HG02588 (cell line): ENCODE results near the gene ARHGAP42.

ENCODE experiments used
- ATAC-seq: cut with Tn5 transposase; IDR thresholded peaks from one replicate; pipeline ENCODE4 v1.9.1; 2021; ENCODE audit warnings: mild to moderate bottlenecking, moderate library complexity; ENCODE audit not compliant: unreplicated experiment

ARHGAP42 gene

DNA sequence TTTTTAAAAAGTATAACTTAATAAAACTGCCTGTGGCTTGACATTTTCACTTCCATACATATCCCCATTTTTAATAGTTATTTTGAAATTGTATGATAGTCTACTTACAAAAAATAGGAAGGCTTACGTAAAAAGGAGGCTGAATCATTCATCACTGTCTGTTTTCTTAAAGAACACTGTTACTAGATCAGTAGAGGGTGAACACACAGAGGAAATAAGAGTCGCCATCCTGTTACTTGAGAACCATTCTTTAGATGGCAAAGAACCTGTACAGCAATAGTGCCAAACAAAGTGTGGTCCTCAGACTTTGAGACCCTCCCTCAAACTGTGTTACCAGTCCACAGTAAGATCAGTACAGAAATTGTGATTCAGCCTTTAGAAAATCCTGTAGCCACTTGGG lies 261.8 kb downstream of the ARHGAP42 start:
- ATAC-seq: no peak

DNA sequence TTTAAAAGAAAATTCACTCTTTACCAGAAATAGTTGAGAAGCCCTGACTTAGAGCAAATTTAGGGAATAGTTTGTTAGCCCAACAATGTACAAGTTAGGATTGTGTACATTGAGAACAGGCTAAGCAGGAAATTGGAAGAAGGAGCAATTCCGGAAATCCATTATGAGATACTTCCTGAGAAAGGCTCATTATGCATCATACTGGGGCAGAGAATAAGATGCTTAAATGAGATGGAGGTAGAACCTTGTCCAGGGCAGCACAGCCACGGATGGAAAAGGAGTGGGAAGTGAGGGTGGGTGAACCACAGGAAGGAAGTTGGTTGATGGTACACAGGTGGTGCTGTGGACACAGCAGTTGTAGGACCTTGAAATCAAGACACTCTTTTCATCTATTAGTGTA lies 262.4 kb downstream of the ARHGAP42 start:
- no peak for ATAC-seq

- no peak for ATAC-seq
Observed at GRCh38 chr11:100955318-100955717, 268.2 kb downstream of the ARHGAP42 start.

DNA sequence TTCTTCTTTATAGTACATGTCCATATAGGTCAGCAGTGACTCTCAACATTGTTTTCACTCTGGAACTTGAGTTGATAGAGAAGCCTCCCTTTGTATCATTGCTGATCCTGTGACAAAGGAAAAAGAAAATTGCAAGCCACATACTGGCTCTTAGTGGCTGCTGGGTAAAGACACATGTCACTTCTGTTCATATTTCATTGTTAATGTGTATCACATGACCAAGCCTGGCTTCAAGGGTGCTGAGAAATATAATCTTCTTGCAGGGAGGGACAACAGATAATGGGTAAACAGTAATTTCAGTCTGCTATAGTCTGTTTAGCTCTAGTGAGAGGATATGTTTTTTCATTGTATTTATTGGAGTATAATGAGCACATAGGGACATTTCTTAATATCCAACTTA lies 269.3 kb downstream of the ARHGAP42 start:
- ATAC-seq: no peak

- no peak for ATAC-seq
Observed at GRCh38 chr11:100957499-100957898, 270.4 kb downstream of the ARHGAP42 start.

- no peak for ATAC-seq
Observed at GRCh38 chr11:100961633-100962032, 274.5 kb downstream of the ARHGAP42 start.

GRCh38 chr11:100963375-100963774 lies 276.3 kb downstream of the ARHGAP42 start:
- ATAC-seq: no peak

DNA sequence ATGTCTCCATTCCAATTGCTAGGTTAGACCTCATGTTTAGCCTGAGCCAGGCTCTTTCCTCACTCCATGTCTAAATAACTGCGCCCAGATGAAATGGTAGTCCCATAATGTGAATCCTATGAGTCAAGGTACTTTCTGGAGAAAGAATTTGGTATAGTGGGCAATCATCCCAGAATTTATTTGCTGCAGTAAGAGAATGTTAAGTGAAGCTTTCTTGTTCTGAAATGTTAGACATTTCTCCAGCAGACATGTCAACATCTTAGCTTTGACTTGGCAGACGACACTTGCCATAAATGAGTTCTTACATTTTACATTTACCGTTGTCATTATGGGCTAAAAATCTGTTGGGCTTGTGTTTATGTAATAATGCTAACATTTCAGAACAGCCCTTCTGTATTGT lies 277.3 kb downstream of the ARHGAP42 start:
- ATAC-seq: no peak

DNA sequence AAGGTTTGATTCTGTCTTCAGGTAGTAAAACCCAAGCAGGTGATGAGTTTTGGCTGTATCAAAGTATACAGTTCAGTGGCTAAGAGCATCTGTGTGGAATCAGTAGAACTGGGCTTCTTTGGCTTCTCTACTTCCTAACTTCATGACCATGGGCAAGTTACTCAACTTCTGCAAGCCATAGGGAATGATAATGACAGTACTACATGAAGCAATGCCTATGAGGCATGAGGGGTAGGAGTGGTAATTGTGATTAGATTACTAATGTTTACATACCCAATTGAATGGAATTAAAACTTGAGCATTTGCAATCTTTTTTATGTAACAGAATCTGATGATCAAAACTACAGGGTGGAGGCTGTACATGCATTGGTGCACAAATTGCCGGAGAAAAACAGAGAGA lies 278.3 kb downstream of the ARHGAP42 start:
- ATAC-seq: no peak

- ATAC-seq: no peak
Observed at GRCh38 chr11:100966366-100966765, 279.3 kb downstream of the ARHGAP42 start.

DNA sequence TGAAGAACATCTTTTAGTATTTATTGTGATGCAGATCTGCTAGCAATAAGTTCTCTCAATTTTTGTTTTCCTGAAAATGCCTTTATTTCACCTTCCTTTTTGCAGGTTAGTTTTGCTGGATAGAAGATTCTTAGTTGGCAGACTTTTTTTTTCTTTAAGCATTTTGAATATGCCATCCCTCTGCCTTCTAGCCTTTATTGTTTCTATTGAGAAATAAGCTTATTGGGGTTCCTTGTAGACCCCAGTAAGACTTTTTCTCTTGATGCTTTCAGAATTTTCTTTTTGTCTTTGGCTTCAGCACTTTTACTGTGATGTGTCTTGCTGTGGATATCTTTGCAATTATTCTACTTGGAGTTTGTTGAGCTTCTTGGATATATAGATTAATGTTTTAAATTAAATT lies 281.9 kb downstream of the ARHGAP42 start:
- ATAC-seq: no peak

DNA sequence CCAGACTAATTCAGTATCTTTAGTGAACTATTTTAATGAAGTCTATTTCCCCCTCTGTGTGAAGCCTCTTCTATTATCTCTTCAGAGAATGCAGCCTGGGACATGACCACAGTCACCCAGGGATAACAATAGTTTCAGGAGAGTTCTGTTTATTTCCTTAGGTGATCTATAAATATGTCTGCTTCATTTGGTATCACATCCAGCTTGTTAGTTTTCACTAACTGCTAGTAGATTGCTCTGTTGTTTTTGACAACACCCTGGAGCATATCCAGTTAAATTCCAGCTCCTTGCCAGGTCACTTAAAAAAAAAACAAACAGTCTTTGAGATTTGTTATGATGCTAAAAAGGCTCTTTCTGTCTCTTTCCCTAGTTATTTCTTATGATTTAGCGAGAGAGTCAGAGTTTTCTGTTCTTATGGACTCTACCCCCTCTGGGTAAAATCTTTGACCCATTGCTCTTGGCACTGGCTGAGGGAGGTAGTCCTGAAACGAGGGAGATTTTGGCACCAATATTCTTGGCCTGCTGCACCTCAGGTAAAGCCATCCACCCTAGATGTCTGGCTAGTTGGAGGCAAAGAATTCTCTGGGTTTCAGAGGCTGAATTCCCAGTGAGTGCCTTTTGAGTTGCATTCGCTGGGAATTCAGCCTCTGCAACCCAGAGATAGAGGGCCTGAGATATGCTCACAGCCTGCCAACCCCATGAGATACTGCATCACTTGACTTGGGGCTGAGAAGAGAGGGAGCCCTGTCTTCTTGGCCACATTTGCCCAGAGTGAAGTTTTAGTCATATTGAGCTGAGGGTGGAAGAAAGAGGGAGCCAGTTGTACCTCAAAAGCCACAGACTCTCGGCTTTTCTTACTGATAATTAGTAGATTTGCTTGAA lies 283.4 kb downstream of the ARHGAP42 start:
- no peak for ATAC-seq

- ATAC-seq: no peak
Observed at GRCh38 chr11:100972046-100972445, 285.0 kb downstream of the ARHGAP42 start.

- no peak for ATAC-seq
Observed at GRCh38 chr11:100978442-100978841, 291.4 kb downstream of the ARHGAP42 start.

DNA sequence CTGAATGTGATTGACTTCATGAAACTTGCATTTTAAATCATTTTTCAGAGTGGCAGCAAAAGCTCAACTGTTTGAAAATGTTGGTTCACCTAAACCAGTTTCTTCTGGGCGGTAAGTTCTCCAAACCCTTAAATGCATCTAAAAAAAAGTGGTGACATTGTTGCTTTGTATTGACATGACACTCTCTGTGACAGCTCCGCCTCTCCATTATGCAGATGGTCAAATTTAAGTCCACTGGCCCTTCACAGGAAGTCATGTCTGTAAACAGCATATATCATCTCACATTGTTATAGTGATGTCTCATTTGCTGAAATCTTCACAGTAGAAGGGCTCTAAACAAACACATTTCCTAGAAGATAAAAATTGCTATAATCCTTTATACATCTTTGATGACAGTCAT lies 291.9 kb downstream of the ARHGAP42 start:
- no peak for ATAC-seq

- ATAC-seq: no peak
Observed at GRCh38 chr11:100980156-100980555, 293.1 kb downstream of the ARHGAP42 start.

- ATAC-seq: no peak
Observed at GRCh38 chr11:100981196-100981824, 294.2 kb downstream of the ARHGAP42 start.

- no peak for ATAC-seq
Observed at GRCh38 chr11:100984668-100985067, 297.6 kb downstream of the ARHGAP42 start.

DNA sequence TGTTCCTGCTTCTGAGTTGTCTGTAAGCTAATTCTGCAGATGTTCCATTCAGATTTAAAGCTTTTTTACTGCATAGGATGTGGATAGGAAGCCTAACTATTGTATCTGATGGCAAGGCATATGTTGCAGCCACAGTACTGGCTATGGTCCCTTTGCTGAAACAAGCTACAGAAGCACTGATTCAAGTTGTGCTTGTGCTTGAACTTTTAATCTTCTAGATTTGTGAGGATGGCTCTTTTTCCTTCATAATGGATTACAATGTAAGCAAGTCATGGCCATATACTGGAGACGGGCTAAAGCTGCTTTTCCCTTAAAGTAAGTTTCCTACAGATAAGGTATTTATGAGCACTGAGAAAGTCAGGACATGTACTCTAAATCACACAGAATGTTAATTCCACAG lies 303.8 kb downstream of the ARHGAP42 start:
- no peak for ATAC-seq

DNA sequence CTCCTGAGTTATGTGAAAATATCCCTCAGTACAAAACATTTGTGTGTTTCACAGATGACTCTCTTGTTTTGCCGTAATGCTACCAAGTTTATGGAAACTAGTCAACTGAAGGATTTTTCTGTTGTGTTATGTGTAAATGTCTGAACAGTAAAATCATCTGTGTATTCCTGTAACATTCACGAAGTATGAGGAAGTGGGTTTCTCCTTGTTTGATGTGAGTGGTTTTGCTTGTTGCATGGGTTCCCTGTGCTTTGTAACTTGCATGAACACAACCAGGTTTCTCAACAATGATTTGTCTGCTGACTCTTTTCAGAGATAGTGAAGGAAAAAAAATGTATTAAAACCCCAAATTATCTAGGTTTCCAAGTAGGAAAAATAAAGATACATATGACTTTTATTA lies 304.5 kb downstream of the ARHGAP42 start:
- ATAC-seq: no peak

DNA sequence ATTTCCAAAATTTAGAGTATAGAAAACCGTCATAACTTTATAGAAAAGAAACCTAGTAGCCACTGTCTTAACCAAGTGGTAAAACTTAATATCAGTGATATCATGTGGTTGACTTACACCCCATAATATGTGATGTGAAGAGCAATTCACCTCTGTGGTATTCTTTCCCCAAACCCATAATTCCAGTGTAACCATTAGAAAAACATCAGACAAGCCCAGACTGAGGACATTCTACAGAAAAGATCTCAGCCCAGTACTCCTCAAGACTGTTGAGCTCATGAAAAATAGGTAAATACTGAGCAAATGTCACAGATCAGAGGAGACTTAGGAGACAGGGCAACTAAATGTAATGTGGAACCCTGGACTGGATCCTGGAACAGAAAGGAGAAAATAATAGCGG lies 307.9 kb downstream of the ARHGAP42 start:
- ATAC-seq: no peak

DNA sequence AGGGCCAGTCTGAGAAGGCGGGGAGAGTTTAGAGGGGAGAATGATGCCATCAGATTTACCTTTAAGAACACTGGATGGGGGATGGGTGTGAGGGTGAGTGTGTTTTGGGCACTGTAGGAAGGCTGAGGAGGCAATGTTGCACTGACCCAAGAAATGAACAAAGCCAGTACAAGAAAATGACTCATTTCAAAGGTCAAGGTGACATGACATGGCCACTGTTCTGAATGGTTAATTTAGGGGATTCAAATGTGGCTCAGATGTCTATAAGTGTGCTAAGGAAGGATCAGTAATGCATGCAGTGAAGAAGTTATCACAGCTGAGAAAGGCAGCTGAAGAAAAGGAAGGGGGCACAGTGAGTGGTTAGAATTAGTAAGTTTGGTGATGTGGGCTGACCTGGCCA lies 312.7 kb downstream of the ARHGAP42 start:
- no peak for ATAC-seq
